H1 (cell line): ENCODE measurements around the gene MACROD2. TPM values are rescaled to one million over a fixed set of nuclear protein-coding genes. Genes with fewer than 3 reads are reported as not detected.
A peak's percentile ranks its signal among the peaks of the same experiment; 100 is the strongest.

Source experiments
- CTCF ChIA-PET: fragments of 300-600 bp; sonication (Branson Sonifier 250); formaldehyde crosslinking; loops from one replicate; lab custom pipeline; 2021; ENCODE audit not compliant: partially characterized antibody; lab: Charles Lee
- POLR2A ChIA-PET: fragments of 300-600 bp; sonication (Branson Sonifier 250); formaldehyde crosslinking; loops from one replicate; lab custom pipeline; 2021; ENCODE audit warnings: inconsistent platforms; ENCODE audit not compliant: partially characterized antibody; lab: Charles Lee
- DNase-seq, 2 experiments: peaks; one replicate each; pipeline versions ENCODE4 v3.0.0 to v3.0.0-alpha.2; 2010 to 2022; ENCODE audit warnings: low spot score in 2 of 2, low read depth in 1 of 2, mixed read lengths in 1 of 2
- FAIRE-seq: peaks from 2 replicates; lab custom pipeline; 2011; peaks lifted over from hg19 to GRCh38; lab: Jason Lieb, UNC
- H2AFZ ChIP-seq: 2 replicates; pipeline ENCODE4 v1.8.1; 2012; ENCODE audit warnings: low read length, inconsistent platforms
- H2AK5ac ChIP-seq: 2 replicates; pipeline ENCODE4 v1.6.1; 2013; ENCODE audit warnings: low read depth, low read length
- H2BK120ac ChIP-seq: replicated peaks from 2 replicates; pipeline ENCODE3; 2013; ENCODE audit warnings: low read depth, low read length, inconsistent platforms
- H2BK12ac ChIP-seq: 2 replicates; pipeline ENCODE4 v1.6.1; 2013; ENCODE audit warnings: low read depth, low read length
- H2BK15ac ChIP-seq: 2 replicates; pipeline ENCODE4 v1.6.1; 2013; ENCODE audit warnings: low read length
- H2BK20ac ChIP-seq: 2 replicates; pipeline ENCODE4 v1.6.1; 2013; ENCODE audit warnings: low read length
- H2BK5ac ChIP-seq: 2 replicates; pipeline ENCODE4 v1.6.1; 2013; ENCODE audit warnings: low read depth, low read length
- H3K14ac ChIP-seq: 2 replicates; pipeline ENCODE4 v1.6.1; 2013; ENCODE audit warnings: inconsistent platforms; ENCODE audit not compliant: insufficient read length
- H3K18ac ChIP-seq: 2 replicates; pipeline ENCODE4 v1.6.1; 2013; ENCODE audit warnings: low read length; ENCODE audit errors: extremely low read depth
- H3K23ac ChIP-seq: 2 replicates; pipeline ENCODE4 v1.6.1; 2013; ENCODE audit warnings: inconsistent platforms; ENCODE audit not compliant: insufficient read length
- H3K23me2 ChIP-seq: 2 replicates; pipeline ENCODE4 v1.6.1; 2013; ENCODE audit warnings: low read depth, low read length
- H3K27ac ChIP-seq: 2 replicates; pipeline ENCODE4 v1.6.1; 2011; ENCODE audit warnings: low read depth, low read length, inconsistent platforms
- H3K27me3 ChIP-seq, 4 experiments: replicated peaks in 1 of 4; 1 replicate in 1 of 4; 2 replicates in 3 of 4; pipeline versions ENCODE4 v1.6.1 to v1.8.1; 2011 to 2013; ENCODE audit warnings: low read length in 3 of 4, mild to moderate bottlenecking in 3 of 4, inconsistent platforms in 2 of 4, mixed read lengths in 2 of 4, moderate library complexity in 1 of 4; ENCODE audit not compliant: control insufficient read depth in 3 of 4, insufficient read depth in 3 of 4; ENCODE audit errors: extremely low read depth in 1 of 4
- H3K36me3 ChIP-seq, 4 experiments: 2 replicates each; pipeline versions ENCODE4 v1.6.1 to v1.8.1; 2011 to 2013; ENCODE audit warnings: mild to moderate bottlenecking in 4 of 4, low read length in 3 of 4, moderate library complexity in 2 of 4, control low read depth in 1 of 4, inconsistent platforms in 1 of 4; ENCODE audit not compliant: insufficient read depth in 4 of 4, control insufficient read depth in 2 of 4
- H3K4ac ChIP-seq: replicated peaks from 2 replicates; pipeline ENCODE3; 2013; ENCODE audit warnings: low read length, low read depth, mixed read lengths, inconsistent platforms; ENCODE audit not compliant: insufficient read length
- H3K4me1 ChIP-seq, 4 experiments: replicated peaks in 1 of 4; 1 replicate in 1 of 4; 2 replicates in 3 of 4; pipeline versions ENCODE4 v1.6.1 to v1.8.1; 2011 to 2013; ENCODE audit warnings: low read length in 3 of 4, inconsistent platforms in 2 of 4, mixed read lengths in 1 of 4; ENCODE audit not compliant: insufficient read depth in 4 of 4, control insufficient read depth in 3 of 4
- H3K4me2 ChIP-seq, 2 experiments: 2 replicates each; pipeline versions ENCODE4 v1.6.1 to v1.8.1; 2011 to 2013; ENCODE audit warnings: low read depth in 2 of 2, low read length in 2 of 2, control low read depth in 1 of 2, inconsistent platforms in 1 of 2, mild to moderate bottlenecking in 1 of 2; ENCODE audit not compliant: insufficient read depth in 1 of 2
- H3K4me3 ChIP-seq, 4 experiments: fragments of 200-600, 300-600 bp in 1 of 4; sonication (generic), shearing (Covaris generic), sonication (Bioruptor Twin) in 1 of 4; 2 replicates each; pipeline versions ENCODE4 v1.5.1 to v1.8.1; 2011 to 2016; ENCODE audit warnings: low read length in 4 of 4, low read depth in 3 of 4, control low read depth in 2 of 4, inconsistent platforms in 2 of 4, mild to moderate bottlenecking in 2 of 4, mixed read lengths in 1 of 4, moderate library complexity in 1 of 4; ENCODE audit not compliant: insufficient read depth in 2 of 4; ENCODE audit errors: extremely low read depth in 1 of 4
- H3K56ac ChIP-seq: replicated peaks from 2 replicates; pipeline ENCODE3; 2013; ENCODE audit warnings: low read depth, mild to moderate bottlenecking, mixed read lengths, low read length, inconsistent platforms; ENCODE audit not compliant: insufficient read length
- H3K79me1 ChIP-seq: 2 replicates; pipeline ENCODE4 v1.6.1; 2013; ENCODE audit warnings: low read depth, low read length, control low read depth
- H3K79me2 ChIP-seq, 2 experiments: 2 replicates each; pipeline versions ENCODE4 v1.6.1 to v1.8.1; 2012 to 2013; ENCODE audit warnings: low read length in 2 of 2, mild to moderate bottlenecking in 2 of 2, inconsistent platforms in 1 of 2; ENCODE audit not compliant: insufficient read depth in 2 of 2, control insufficient read depth in 1 of 2
- H3K9ac ChIP-seq, 4 experiments: replicated peaks in 1 of 4; 1 replicate in 1 of 4; 2 replicates in 3 of 4; pipeline versions ENCODE4 v1.6.1 to v1.8.1; 2011 to 2013; ENCODE audit warnings: low read depth in 3 of 4, low read length in 3 of 4, control low read depth in 2 of 4, mild to moderate bottlenecking in 2 of 4, moderate library complexity in 2 of 4, inconsistent platforms in 1 of 4; ENCODE audit errors: extremely low read depth in 1 of 4
- H3K9me3 ChIP-seq, 2 experiments: 2 replicates each; pipeline versions ENCODE4 v1.6.1 to v1.8.1; 2012 to 2013; ENCODE audit warnings: mild to moderate bottlenecking in 2 of 2, moderate library complexity in 2 of 2, control low read depth in 1 of 2, inconsistent platforms in 1 of 2, low read depth in 1 of 2, low read length in 1 of 2, mixed read lengths in 1 of 2; ENCODE audit not compliant: insufficient read depth in 2 of 2
- H4K20me1 ChIP-seq, 2 experiments: replicated peaks in 1 of 2; 2 replicates each; pipeline versions ENCODE3 to v1.8.1; 2011 to 2013; ENCODE audit warnings: inconsistent platforms in 2 of 2, low read length in 2 of 2, mild to moderate bottlenecking in 1 of 2; ENCODE audit not compliant: insufficient read depth in 2 of 2, control insufficient read depth in 1 of 2
- H4K5ac ChIP-seq: 2 replicates; pipeline ENCODE4 v1.6.1; 2013; ENCODE audit warnings: low read length, low read depth, mixed read lengths, inconsistent platforms; ENCODE audit not compliant: insufficient read length
- H4K8ac ChIP-seq: 2 replicates; pipeline ENCODE4 v1.8.0; 2013; ENCODE audit warnings: mild to moderate bottlenecking, moderate library complexity, low read length, inconsistent platforms; ENCODE audit not compliant: insufficient read depth; ENCODE audit errors: extremely low read depth
- H4K91ac ChIP-seq: replicated peaks from 2 replicates; pipeline ENCODE3; 2013; ENCODE audit warnings: low read length, mixed read lengths, inconsistent platforms; ENCODE audit not compliant: insufficient read length
- CREB1 ChIP-seq: IDR thresholded peaks from 2 replicates; pipeline ENCODE4 v1.6.1; 2012; ENCODE audit warnings: inconsistent platforms
- EP300 ChIP-seq, 2 experiments: IDR thresholded peaks; 1 replicate in 1 of 2; 2 replicates in 1 of 2; pipeline ENCODE4 v1.6.1; 2011 to 2012; ENCODE audit warnings: low read depth in 2 of 2, low read length in 2 of 2, mild to moderate bottlenecking in 2 of 2, borderline replicate concordance in 1 of 2, inconsistent platforms in 1 of 2, moderate library complexity in 1 of 2
- FOSL1 ChIP-seq: IDR thresholded peaks from 2 replicates; pipeline ENCODE4 v1.6.1; 2011; ENCODE audit warnings: mild to moderate bottlenecking, low read depth, low read length, moderate library complexity; ENCODE audit not compliant: insufficient read depth
- HDAC6 ChIP-seq: IDR thresholded peaks from one replicate; pipeline ENCODE4 v1.7.1; 2012; ENCODE audit warnings: low read depth, mild to moderate bottlenecking, inconsistent platforms, low read length, moderate library complexity
- NRF1 ChIP-seq: IDR thresholded peaks from 2 replicates; pipeline ENCODE4 v1.6.1; 2011; ENCODE audit warnings: mild to moderate bottlenecking, low read depth, low read length, improper control_type of control experiment
- POU5F1 ChIP-seq: IDR thresholded peaks from 2 replicates; pipeline ENCODE4 v1.6.1; 2011; ENCODE audit warnings: low read depth, mild to moderate bottlenecking, low read length, moderate library complexity
- RBBP5 ChIP-seq: IDR thresholded peaks from 2 replicates; pipeline ENCODE4 v1.7.1; 2012; ENCODE audit warnings: low read depth, mild to moderate bottlenecking, inconsistent platforms, low read length, moderate library complexity, borderline replicate concordance
- SRF ChIP-seq: IDR thresholded peaks from 2 replicates; pipeline ENCODE4 v1.6.1; 2011; ENCODE audit warnings: mild to moderate bottlenecking, low read depth, low read length, moderate library complexity
- TAF7 ChIP-seq: optimal IDR thresholded peaks from 2 replicates; pipeline ENCODE3; 2011; ENCODE audit warnings: low read depth, mild to moderate bottlenecking, inconsistent platforms, low read length, moderate library complexity, borderline replicate concordance
- YY1 ChIP-seq: IDR thresholded peaks from 2 replicates; pipeline ENCODE4 v1.6.1; 2011; ENCODE audit warnings: low read depth, mild to moderate bottlenecking, low read length
- ZNF274 ChIP-seq: IDR thresholded peaks from 2 replicates; pipeline ENCODE4 v1.7.0; 2012; ENCODE audit warnings: low read length, borderline replicate concordance; ENCODE audit errors: extremely low read depth
- WGBS, 2 experiments: shearing (Covaris generic) in 1 of 2; methylation state at CpG; one replicate each; pipeline versions ENCODE4 v1.1.6 to v1.1.7; 2013 to 2015; ENCODE audit warnings: low lambda C conversion rate in 2 of 2, mixed read lengths in 2 of 2, inconsistent platforms in 1 of 2, low coverage in 1 of 2, missing lambda C conversion rate in 1 of 2; ENCODE audit not compliant: insufficient replicate concordance in 2 of 2, insufficient coverage in 1 of 2, insufficient read length in 1 of 2; ENCODE audit errors: extremely low coverage in 1 of 2, missing lambda C conversion rate in 1 of 2; 5-methylcytosine and 5-hydroxymethylcytosine counted together
- polyA plus RNA-seq, 7 experiments: library from polyadenylated mRNA; depleted of rRNA in 3 of 7; stranded (reverse) in 5 of 7; unstranded in 2 of 7; fragments of >200 nt in 5 of 7; fragments of 200-250 nt in 2 of 7; gene quantifications; 1 replicate in 5 of 7; 2 replicates in 1 of 7; 4 replicates in 1 of 7; pipeline versions ENCODE4 v1.2.1 to v1.2.3, GENCODE V29; 2011 to 2013; ENCODE audit warnings: missing spikeins in 2 of 7, mixed read lengths in 2 of 7
- total RNA-seq: library from RNA; stranded (reverse); fragmentation: NEBNext Ultra II Directional; extraction: Animal tissue kit (Norgen Biotek cat#: 25700); gene quantifications from 2 replicates; pipeline ENCODE4 v1.2.1, GENCODE V29; 2021
- TF ChIP-seq, protein P1 (sequence below): IDR thresholded peaks from 2 replicates; pipeline ENCODE4 v1.6.1; 2011; ENCODE audit warnings: low read length, improper control_type of control experiment

MACROD2 gene
- total and polyA plus RNA-seq, 2 of the 8 experiments (the other 6 are each of a cell fraction or from before 2014, with no cell fraction given) = 0.70 to 3.9 TPM

DNA sequence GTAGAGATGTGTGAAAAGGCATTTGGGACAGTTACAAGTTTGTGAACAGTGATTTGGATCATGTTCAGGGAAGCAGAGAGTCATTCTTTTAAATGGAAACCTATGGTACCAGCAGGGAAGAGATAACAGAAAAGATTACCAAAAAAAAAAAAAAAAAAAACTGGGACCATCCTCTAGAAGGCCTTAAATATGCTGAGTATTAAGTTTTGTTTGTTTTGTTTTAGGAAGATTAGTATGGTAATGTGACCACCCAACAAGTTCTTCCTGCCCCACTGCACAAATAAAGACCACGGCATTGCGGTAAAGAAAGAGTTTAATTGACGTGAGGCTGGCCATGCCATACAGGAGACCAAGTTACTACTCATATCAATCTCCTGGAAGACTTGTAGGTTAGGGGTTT, 1631.8 kb downstream of the MACROD2 start:
- no peak for FAIRE-seq
- ChIA-PET POLR2A (interaction anchor here (1.0 to 1.4 kb wide), 2 partner anchors 10 to 11 kb away, joined by 4 read pairs; no protein-coding TSS in a partner anchor), CTCF (interaction anchor here (0.6 kb wide), 1 partner anchor 905 kb away, joined by 3 read pairs; no protein-coding TSS in a partner anchor)
- no peaks in the 10 kb centered on the region for H3K27me3 ChIP-seq
- H2AFZ ChIP-seq = no peak overlapping the region
- H3K4me1 ChIP-seq = peaks cover 0 to 11% (median 5%) of the 10 kb centered on the region in 4 experiments; a peak in 5 of 7 replicates
- peak overlapping the region; percentile 77; the same call in 1 of the 2 replicates for H2BK12ac ChIP-seq
- no peaks in the 10 kb centered on the region for H3K79me2 ChIP-seq
- no peak overlapping the region for H4K8ac ChIP-seq
- H4K5ac ChIP-seq = no peak overlapping the region
- no peak overlapping the region for H2BK15ac ChIP-seq
- H3K23ac ChIP-seq = no peak overlapping the region
- H3K27ac ChIP-seq = no peak overlapping the region; the same call in 1 of the 2 replicates
- peak overlapping the region; percentile 92 for H2BK20ac ChIP-seq
- peak overlapping the region; percentile 55; the same call in 1 of the 2 replicates for H2AK5ac ChIP-seq
- H3K9ac ChIP-seq = no peak overlapping the region
- H4K91ac ChIP-seq = peak overlapping the region; percentile 47
- DNase-seq = no peak
- no peaks in the 10 kb centered on the region for H3K79me1 ChIP-seq
- peak overlapping the region; percentile 73 for H3K4ac ChIP-seq
- H2BK120ac ChIP-seq = peak overlapping the region; percentile 90
- H3K18ac ChIP-seq = peak overlapping the region; percentile 68; the same call in 1 of the 2 replicates
- H3K36me3 ChIP-seq = no peaks in the 10 kb centered on the region; a peak in 1 of 8 replicates
- H4K20me1 ChIP-seq = no peaks in the 10 kb centered on the region
- no peak overlapping the region for H3K14ac ChIP-seq
- 70% methylated on average over 3 of the region's 3 CpGs; no CpG with 5 or more reads in 1 of the 2 experiments for WGBS, 2 experiments
- H3K4me3 ChIP-seq = peak overlapping the region in 1 of 4 experiments; percentile 41; a peak in 1 of 8 replicates
- peaks cover 2% of the 10 kb centered on the region; the same call in 1 of the 2 replicates for H3K23me2 ChIP-seq
- H2BK5ac ChIP-seq = peak overlapping the region; percentile 95; the same call in 1 of the 2 replicates
- no peaks in the 10 kb centered on the region for H3K9me3 ChIP-seq
- H3K56ac ChIP-seq = no peak overlapping the region
- H3K4me2 ChIP-seq = peak overlapping the region in 1 of 2 experiments; percentile 52; a peak in 1 of 4 replicates
- TF ChIP-seq POU5F1 (no peak), HDAC6 (no peak), CREB1 (no peak), NRF1 (no peak), RBBP5 (no peak), FOSL1 (no peak), ZNF274 (no peak), EP300 (IDR thresholded peaks at IDR 0.05; ENCODE audit: borderline replicate concordance in 1 of 2, low read depth in 2 of 2, low read length in 2 of 2) (no peak), SRF (no peak), YY1 (no peak), TAF7 (no peak)
- TF ChIP-seq, protein P1, sequence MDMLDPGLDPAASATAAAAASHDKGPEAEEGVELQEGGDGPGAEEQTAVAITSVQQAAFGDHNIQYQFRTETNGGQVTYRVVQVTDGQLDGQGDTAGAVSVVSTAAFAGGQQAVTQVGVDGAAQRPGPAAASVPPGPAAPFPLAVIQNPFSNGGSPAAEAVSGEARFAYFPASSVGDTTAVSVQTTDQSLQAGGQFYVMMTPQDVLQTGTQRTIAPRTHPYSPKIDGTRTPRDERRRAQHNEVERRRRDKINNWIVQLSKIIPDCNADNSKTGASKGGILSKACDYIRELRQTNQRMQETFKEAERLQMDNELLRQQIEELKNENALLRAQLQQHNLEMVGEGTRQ = no peak
